ENCODE measurements around the gene HNRNPUL2. TPM values are rescaled to one million over a fixed set of nuclear protein-coding genes. Genes with fewer than 3 reads are reported as not detected.

Gene HNRNPUL2
- total and polyA plus RNA-seq, 9 of the 15 experiments (the other 6 are each of a cell fraction or from before 2014, with no cell fraction given) = 0.89 to 44.3 (median 15.2) TPM

GRCh38 chr11:62678770-62679696, 48.2 kb downstream of the HNRNPUL2 start, which contains the start of gene UBXN1 (continued):
- TF ChIP-seq ZBTB40 (IDR thresholded peaks at IDR 0.05) (peak; percentile 92), ZBTB40 (CRISPR knock-in tag; IDR thresholded peaks at IDR 0.05) (no peak), FOXK2 (conservative IDR thresholded peaks at IDR 0.05 in 1 of 2, IDR thresholded peaks at IDR 0.05 in 1 of 2; ENCODE audit: low read depth in 2 of 2) (peak in 1 of 2 experiments; percentile 59; a peak in 2 of 4 replicates), RBM14 (IDR thresholded peaks at IDR 0.05; ENCODE audit: borderline replicate concordance, insufficient read depth, low read depth, low read length) (no peak), CREM (IDR thresholded peaks at IDR 0.05; ENCODE audit: low read depth) (peak; percentile 73), ZNF589 (CRISPR knock-in tag; IDR thresholded peaks at IDR 0.05; ENCODE audit: low read depth) (no peak), NFE2 (IDR thresholded peaks at IDR 0.05; ENCODE audit: low read depth) (no peak), SREBF1 (IDR thresholded peaks at IDR 0.05; ENCODE audit: borderline replicate concordance, low read depth, low read length) (no peak), STAG1 (CRISPR knock-in tag; IDR thresholded peaks at IDR 0.05; ENCODE audit: borderline replicate concordance) (no peak), NR4A1 (CRISPR knock-in tag; IDR thresholded peaks at IDR 0.05) (no peak), NR4A1 (tag; IDR thresholded peaks at IDR 0.05) (peak; percentile 23; the same call in 1 of the 2 replicates), ZNF232 (CRISPR knock-in tag; IDR thresholded peaks at IDR 0.05) (no peak), SRF (CRISPR knock-in tag; IDR thresholded peaks at IDR 0.05) (no peak), HSF4 (CRISPR knock-in tag; IDR thresholded peaks at IDR 0.05; ENCODE audit: borderline replicate concordance) (no peak), ZNF354B (CRISPR knock-in tag; IDR thresholded peaks at IDR 0.05) (no peak), MITF (IDR thresholded peaks at IDR 0.05) (peak; percentile 74; the same call in 1 of the 2 replicates), ELF1 (tag; IDR thresholded peaks at IDR 0.05) (peak; percentile 96), GATA2 (CRISPR knock-in tag; IDR thresholded peaks at IDR 0.05) (no peak)
